Measurements from ENCODE around the gene WDR62.

WDR62 gene

DNA sequence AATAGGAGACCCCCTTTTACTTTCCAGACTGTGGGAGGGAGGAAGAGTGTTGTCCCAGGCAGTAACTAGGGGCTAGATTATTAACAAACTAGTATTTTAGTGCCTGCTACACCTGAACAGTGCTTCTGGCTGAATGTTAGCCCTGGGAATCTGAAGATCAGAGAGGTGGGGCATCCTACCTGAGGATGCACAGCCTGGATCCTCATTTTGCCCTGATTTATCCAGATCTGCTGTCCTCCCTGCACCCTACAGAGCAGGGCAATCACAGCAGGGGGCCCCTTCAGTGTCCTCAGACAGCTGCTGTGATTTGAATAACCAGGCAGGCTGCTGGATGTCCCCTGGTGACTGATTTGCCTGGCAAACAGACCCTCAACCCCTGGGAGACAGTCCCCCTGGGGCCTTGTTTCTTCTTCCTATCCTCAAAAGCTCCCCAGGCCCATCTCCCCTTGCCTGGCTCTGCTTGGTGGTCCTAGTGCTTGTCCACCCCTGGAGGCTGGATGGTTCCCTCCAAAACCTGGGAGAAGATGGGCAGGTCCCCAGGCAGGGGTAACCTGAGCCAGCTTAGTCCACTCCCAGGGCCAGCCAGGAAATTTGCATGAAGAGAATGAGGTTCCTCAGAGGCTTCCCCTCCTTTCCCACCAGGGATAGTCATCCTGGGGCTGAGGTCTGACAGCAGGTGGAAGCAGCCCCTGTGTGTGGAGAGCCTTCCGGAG lies 55.9 kb downstream of the WDR62 start, which contains the start of gene OVOL3:
Gene OVOL3, plus strand, starts transcription at position 657 of the 713 bp plus-strand sequence. CDS start 60 bp downstream, outside the sequence.
- DNase-seq, result no peak
- Histone ChIP-seq H3K9me3 (ENCODE audit: control insufficient read depth, low read length) (no peaks in the 10 kb centered on the region), H3K4me1 (ENCODE audit: control insufficient read depth, insufficient read depth, low read length, poor library complexity, severe bottlenecking) (peaks cover 11% of the 10 kb centered on the region), H3K27ac (ENCODE audit: insufficient read depth, low read length, poor library complexity, severe bottlenecking) (no peak within 1 kb of the TSS), H3K4me3 (ENCODE audit: insufficient read depth, low read depth, low read length, poor library complexity, severe bottlenecking) (no peak within 1 kb of the TSS), H3K36me3 (ENCODE audit: control insufficient read depth, insufficient read depth, low read length) (peaks cover 20% of the 10 kb centered on the region), H3K27me3 (replicated peaks; ENCODE audit: control insufficient read depth, insufficient read depth, low read length, poor library complexity, severe bottlenecking) (no peaks in the 10 kb centered on the region)

DNA sequence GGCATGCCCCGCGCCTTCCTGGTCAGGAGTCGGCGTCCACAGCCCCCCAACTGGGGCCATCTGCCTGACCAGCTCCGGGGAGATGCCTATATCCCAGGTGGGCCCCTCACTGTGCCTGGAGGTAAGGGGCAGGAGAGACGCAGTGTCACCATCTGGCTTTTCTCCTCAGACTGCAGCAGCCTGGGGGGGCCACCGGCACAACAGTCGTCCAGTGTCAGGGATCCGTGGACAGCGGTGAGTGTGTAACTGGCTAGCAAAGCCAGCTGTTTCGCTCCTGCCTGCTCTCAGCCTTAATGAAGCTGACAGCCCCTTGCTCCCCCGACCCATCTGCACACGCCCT lies 56.5 kb downstream of the WDR62 start:
- Histone ChIP-seq H3K27ac (ENCODE audit: insufficient read depth, low read length, poor library complexity, severe bottlenecking) (no peak overlapping the region), H3K4me1 (ENCODE audit: control insufficient read depth, insufficient read depth, low read length, poor library complexity, severe bottlenecking) (peaks cover 16% of the 10 kb centered on the region), H3K27me3 (replicated peaks; ENCODE audit: control insufficient read depth, insufficient read depth, low read length, poor library complexity, severe bottlenecking) (no peaks in the 10 kb centered on the region), H3K36me3 (ENCODE audit: control insufficient read depth, insufficient read depth, low read length) (peaks cover 20% of the 10 kb centered on the region), H3K9me3 (ENCODE audit: control insufficient read depth, low read length) (no peaks in the 10 kb centered on the region), H3K4me3 (ENCODE audit: insufficient read depth, low read depth, low read length, poor library complexity, severe bottlenecking) (no peak overlapping the region)
- DNase-seq, result no peak

DNA sequence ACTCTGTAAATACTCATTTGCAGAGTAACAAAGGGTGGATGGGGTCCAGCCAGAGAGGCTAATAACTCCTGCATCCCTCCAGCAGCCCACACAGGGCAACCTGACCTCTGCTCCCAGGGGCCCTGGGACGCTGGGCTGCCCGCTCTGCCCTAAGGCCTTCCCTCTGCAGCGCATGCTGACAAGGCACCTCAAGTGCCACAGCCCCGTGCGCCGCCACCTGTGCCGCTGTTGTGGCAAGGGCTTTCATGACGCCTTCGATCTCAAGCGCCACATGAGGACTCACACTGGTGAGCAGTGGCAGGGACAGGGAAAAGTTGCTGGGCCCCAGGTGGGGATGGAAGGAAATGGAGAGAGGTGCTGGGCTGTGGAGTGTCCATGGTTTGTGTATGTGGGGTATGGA lies 58.0 kb downstream of the WDR62 start:
- H3K27me3 ChIP-seq (replicated peaks; ENCODE audit: control insufficient read depth, insufficient read depth, low read length, poor library complexity, severe bottlenecking), result no peaks in the 10 kb centered on the region
- H3K36me3 ChIP-seq (ENCODE audit: control insufficient read depth, insufficient read depth, low read length), result peaks cover 25% of the 10 kb centered on the region
- no peaks in the 10 kb centered on the region for H3K9me3 ChIP-seq (ENCODE audit: control insufficient read depth, low read length)
- no peak overlapping the region for H3K27ac ChIP-seq (ENCODE audit: insufficient read depth, low read length, poor library complexity, severe bottlenecking)
- no peak for DNase-seq
- peaks cover 20% of the 10 kb centered on the region for H3K4me1 ChIP-seq (ENCODE audit: control insufficient read depth, insufficient read depth, low read length, poor library complexity, severe bottlenecking)
- no peak overlapping the region for H3K4me3 ChIP-seq (ENCODE audit: insufficient read depth, low read depth, low read length, poor library complexity, severe bottlenecking)

DNA sequence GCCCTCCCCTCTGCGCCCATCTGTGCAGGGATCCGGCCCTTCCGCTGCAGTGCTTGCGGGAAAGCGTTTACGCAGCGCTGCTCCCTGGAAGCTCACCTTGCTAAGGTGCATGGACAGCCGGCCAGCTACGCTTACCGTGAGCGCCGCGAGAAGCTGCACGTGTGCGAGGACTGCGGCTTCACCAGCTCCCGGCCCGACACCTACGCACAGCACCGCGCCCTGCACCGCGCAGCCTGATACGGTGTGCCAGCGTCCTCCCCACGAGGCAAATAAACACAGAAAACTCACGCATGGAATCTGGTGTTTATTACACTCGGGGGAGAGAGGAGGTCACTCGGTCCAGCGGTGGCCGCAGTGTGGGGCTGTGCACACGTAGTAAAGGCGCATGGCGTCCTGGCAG lies 58.7 kb downstream of the WDR62 start:
- H3K9me3 ChIP-seq (ENCODE audit: control insufficient read depth, low read length), result no peaks in the 10 kb centered on the region
- H3K36me3 ChIP-seq (ENCODE audit: control insufficient read depth, insufficient read depth, low read length), result peaks cover 32% of the 10 kb centered on the region
- peak overlapping the region; percentile 80 for H3K4me3 ChIP-seq (ENCODE audit: insufficient read depth, low read depth, low read length, poor library complexity, severe bottlenecking)
- H3K4me1 ChIP-seq (ENCODE audit: control insufficient read depth, insufficient read depth, low read length, poor library complexity, severe bottlenecking), result peaks cover 20% of the 10 kb centered on the region
- no peak for DNase-seq
- no peak overlapping the region for H3K27ac ChIP-seq (ENCODE audit: insufficient read depth, low read length, poor library complexity, severe bottlenecking)
- no peaks in the 10 kb centered on the region for H3K27me3 ChIP-seq (replicated peaks; ENCODE audit: control insufficient read depth, insufficient read depth, low read length, poor library complexity, severe bottlenecking)

DNA sequence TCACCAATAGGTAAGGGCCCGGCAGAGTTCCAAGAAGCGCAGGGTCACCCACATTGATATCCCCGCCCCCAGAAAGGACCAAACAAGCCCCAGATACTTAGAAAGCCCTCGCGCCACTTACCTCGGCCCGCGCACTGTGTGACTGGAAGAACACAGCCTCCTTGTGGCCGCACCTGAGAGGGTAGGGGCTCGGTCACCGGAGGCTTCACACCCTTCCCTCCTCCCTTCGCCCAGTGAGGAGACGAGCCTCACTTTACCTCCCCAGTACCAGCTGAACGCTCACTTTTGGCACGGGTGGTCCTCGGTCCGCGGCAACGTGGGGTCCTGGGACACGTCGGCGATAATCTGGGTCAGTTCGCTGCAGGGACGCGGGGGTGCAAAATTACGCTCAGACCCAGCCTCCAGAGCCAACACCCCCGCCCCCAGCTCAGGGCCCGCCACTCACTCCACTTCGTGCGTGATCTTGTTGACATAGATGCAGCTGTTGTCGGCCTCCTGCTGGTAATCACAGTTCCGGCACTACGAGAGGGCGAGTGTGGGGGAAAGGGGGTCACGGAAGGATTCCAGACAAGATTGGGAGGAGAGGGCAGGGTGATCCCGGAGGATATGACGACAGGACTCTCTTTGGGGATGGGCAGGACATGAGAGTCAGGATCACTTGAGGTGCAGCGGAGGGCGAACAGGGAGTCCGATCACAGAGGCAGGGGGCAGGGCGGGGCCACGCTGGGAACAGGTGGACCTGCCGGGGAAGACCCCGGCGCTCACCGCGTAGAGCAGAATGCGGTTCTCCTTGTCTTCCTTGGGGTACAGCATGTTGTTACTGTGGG lies 59.4 kb downstream of the WDR62 start:
- Histone ChIP-seq H3K4me1 (ENCODE audit: control insufficient read depth, insufficient read depth, low read length, poor library complexity, severe bottlenecking) (peaks cover 20% of the 10 kb centered on the region), H3K27me3 (replicated peaks; ENCODE audit: control insufficient read depth, insufficient read depth, low read length, poor library complexity, severe bottlenecking) (no peaks in the 10 kb centered on the region), H3K36me3 (ENCODE audit: control insufficient read depth, insufficient read depth, low read length) (peaks cover 37% of the 10 kb centered on the region), H3K9me3 (ENCODE audit: control insufficient read depth, low read length) (no peaks in the 10 kb centered on the region), H3K27ac (ENCODE audit: insufficient read depth, low read length, poor library complexity, severe bottlenecking) (peak overlapping the region; percentile 82), H3K4me3 (ENCODE audit: insufficient read depth, low read depth, low read length, poor library complexity, severe bottlenecking) (peak overlapping the region; percentile 80)
- peak in 1 of 3 donors; percentile 8 for DNase-seq

DNA sequence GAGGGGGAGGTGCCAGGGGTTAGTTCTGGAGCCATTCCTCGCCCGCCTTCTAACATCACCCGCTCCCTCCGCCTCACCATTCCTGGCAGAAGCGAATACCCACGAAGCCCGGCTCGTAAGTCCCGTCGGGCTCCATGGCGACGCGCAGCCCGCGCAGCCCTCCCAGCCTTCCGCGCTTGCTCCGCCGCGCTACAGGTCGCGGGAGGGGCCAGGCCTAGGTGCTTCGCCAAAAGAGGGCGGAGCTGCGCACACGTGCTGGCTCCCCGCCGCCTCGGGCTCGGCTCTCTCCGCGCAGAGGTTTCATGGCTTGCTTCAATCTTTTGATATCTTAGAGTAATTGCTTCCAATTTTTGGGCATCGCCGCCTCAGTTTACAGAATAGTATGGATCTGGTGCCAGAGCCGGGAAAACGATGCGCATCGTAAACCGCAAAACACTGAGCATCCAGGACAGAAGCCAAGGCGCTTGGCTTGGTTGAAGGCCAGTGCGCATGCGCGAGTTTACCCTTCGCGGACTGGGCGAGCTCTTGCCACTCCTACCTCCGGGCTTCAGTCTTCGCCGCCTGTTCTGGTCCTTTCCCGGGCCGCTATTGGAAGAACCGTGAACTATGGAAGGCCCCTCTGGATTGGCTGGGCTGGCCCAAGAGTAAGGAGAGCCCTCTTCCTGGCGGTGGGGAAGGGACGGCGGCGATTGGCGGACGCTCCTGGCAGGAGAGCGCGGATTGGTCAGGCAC lies 60.2 kb downstream of the WDR62 start, which contains the start of gene POLR2I:
Gene POLR2I, minus strand, starts transcription at position 155 of the 732 bp plus-strand sequence. Its CDS starts 19 bp downstream, at position 136.
- peak; percentile 99 for DNase-seq
- no peaks in the 10 kb centered on the region for H3K27me3 ChIP-seq (replicated peaks; ENCODE audit: control insufficient read depth, insufficient read depth, low read length, poor library complexity, severe bottlenecking)
- peaks cover 42% of the 10 kb centered on the region for H3K36me3 ChIP-seq (ENCODE audit: control insufficient read depth, insufficient read depth, low read length)
- H3K9me3 ChIP-seq (ENCODE audit: control insufficient read depth, low read length), result no peaks in the 10 kb centered on the region
- H3K4me1 ChIP-seq (ENCODE audit: control insufficient read depth, insufficient read depth, low read length, poor library complexity, severe bottlenecking), result peaks cover 20% of the 10 kb centered on the region
- H3K4me3 ChIP-seq (ENCODE audit: insufficient read depth, low read depth, low read length, poor library complexity, severe bottlenecking), result peak within 1 kb of the TSS; percentile 80
- peak within 1 kb of the TSS; percentile 82 for H3K27ac ChIP-seq (ENCODE audit: insufficient read depth, low read length, poor library complexity, severe bottlenecking)

DNA sequence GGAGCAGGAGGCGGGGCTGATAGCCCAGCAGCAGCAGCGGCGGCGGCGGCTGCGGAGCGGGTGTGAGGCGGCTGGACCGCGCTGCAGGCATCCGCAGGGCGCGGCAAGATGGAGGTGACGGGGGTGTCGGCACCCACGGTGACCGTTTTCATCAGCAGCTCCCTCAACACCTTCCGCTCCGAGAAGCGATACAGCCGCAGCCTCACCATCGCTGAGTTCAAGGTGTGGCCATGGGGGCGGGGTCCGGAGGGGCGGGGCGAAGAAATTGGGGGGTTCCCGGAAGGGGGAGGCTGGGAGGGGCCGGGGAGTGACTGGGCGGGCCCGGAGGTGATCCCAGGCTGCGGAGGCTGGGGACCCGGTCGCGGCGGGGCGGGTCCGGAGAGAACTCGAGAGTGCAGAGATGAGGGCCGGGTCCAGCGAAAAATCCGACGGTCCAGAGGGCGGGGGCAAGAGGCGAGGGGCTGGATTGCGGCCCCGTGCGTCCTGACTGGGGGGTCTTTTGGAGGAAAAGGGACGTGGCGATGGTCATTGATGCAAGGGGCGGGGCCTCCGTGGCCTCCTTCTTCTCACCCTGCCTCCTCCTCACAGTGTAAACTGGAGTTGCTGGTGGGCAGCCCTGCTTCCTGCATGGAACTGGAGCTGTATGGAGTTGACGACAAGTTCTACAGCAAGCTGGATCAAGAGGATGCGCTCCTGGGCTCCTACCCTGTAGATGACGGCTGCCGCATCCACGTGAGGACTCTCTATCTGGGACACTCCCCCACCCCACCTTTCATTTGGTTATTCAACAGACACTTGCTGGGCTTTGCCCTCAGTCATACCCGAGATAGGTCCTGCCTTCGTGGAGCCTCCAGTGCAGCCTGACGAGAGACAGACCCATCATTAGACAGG lies 61.0 kb downstream of the WDR62 start, which contains the start of gene TBCB:
Gene TBCB, plus strand, starts transcription at position 16 of the 891 bp plus-strand sequence. Its CDS starts 93 bp downstream, at position 109.
- H3K27ac ChIP-seq (ENCODE audit: insufficient read depth, low read length, poor library complexity, severe bottlenecking), result peak within 1 kb of the TSS; percentile 82
- peaks cover 50% of the 10 kb centered on the region for H3K36me3 ChIP-seq (ENCODE audit: control insufficient read depth, insufficient read depth, low read length)
- no peaks in the 10 kb centered on the region for H3K9me3 ChIP-seq (ENCODE audit: control insufficient read depth, low read length)
- DNase-seq, result peak in 2 of 3 donors; percentile 87 to 89
- no peaks in the 10 kb centered on the region for H3K27me3 ChIP-seq (replicated peaks; ENCODE audit: control insufficient read depth, insufficient read depth, low read length, poor library complexity, severe bottlenecking)
- H3K4me1 ChIP-seq (ENCODE audit: control insufficient read depth, insufficient read depth, low read length, poor library complexity, severe bottlenecking), result peaks cover 20% of the 10 kb centered on the region
- H3K4me3 ChIP-seq (ENCODE audit: insufficient read depth, low read depth, low read length, poor library complexity, severe bottlenecking), result peak within 1 kb of the TSS; percentile 80

DNA sequence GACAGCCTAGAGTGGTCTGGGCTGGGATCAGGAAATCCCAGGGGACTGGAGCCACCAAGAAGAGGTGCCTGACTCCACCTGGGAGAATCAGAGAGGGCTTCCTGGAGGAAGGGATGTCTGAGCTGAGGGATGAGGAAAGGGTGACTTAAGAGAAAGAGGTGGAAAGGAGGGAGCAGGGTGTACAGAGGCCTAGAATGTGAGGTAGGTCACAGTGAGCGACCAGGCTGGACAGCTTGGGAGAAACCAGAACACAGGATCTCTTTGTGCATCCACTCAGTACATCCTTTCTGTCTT lies 61.6 kb downstream of the WDR62 start:
- Histone ChIP-seq H3K4me1 (ENCODE audit: control insufficient read depth, insufficient read depth, low read length, poor library complexity, severe bottlenecking) (peaks cover 20% of the 10 kb centered on the region), H3K36me3 (ENCODE audit: control insufficient read depth, insufficient read depth, low read length) (peaks cover 50% of the 10 kb centered on the region), H3K9me3 (ENCODE audit: control insufficient read depth, low read length) (no peaks in the 10 kb centered on the region), H3K27ac (ENCODE audit: insufficient read depth, low read length, poor library complexity, severe bottlenecking) (peak overlapping the region; percentile 82), H3K4me3 (ENCODE audit: insufficient read depth, low read depth, low read length, poor library complexity, severe bottlenecking) (peak overlapping the region; percentile 65), H3K27me3 (replicated peaks; ENCODE audit: control insufficient read depth, insufficient read depth, low read length, poor library complexity, severe bottlenecking) (no peaks in the 10 kb centered on the region)
- no peak for DNase-seq
